ENCODE measurements around the gene PDCD4.

Gene PDCD4

DNA sequence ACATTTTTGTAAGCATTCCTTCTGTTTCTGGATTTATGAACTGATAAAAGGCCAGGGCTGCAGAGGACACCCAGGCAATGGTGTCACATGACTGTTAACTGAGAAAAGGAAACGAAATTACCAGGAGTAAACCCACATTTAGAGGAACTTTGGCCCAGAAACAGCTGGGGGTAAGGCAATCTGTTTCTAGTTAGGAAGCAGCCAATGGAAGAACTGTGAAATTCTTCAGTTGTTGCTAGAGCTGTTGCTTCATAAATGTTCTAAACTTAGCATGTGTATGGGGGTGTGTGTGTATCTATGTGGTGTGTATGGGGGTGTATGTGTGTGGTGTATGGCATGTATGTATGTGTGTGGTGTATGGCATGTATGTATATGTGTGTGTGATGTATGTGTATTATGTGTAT is 11.8 kb upstream of the PDCD4 start:
- H3K27ac ChIP-seq = no peak overlapping the region
- ChIA-PET POLR2A (ENCODE audit: low non-redundant PET) (no interaction called here), CTCF (no interaction called here)
- no peak for DNase-seq (ENCODE audit: low spot score)
- no peak for TF ChIP-seq CTCF (conservative IDR thresholded peaks at IDR 0.05; ENCODE audit: low read depth)

DNA sequence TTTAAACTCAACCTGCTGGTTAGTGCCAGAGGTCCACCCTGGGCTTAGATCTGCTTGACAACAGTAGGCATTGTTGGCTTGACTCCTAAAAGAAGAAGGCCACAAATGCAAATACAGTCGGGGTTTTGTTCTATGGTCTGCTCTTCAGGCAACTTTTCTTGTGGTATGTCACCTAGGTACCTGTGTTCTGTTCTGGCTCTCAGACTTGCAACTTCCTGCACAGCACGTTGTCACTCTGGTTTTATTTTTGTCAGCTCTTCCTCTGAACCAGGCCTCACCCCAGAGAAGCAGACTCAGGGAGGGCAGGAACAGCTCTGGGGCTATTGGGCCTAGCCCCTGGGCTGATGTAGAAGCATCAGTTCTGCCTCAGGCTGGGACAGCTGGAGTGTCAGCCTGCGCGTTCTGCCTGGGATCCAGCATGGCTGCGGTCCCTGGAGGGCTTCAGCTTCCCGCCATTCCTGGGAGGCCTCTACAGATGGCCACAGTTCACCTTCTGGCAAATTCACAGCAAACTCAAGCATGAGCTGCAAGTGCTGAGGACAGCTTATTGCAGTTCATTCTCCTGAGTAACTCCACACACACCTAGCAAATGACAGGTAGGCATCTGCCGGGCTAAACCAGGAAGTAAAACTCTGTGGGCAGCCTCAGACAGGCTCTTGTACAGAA is 11.0 kb upstream of the PDCD4 start:
- ChIA-PET CTCF (interaction anchor here (0.6 to 1.1 kb wide), 3 partner anchors 8 to 332 kb away, joined by 3 to 4 read pairs (median 3); no protein-coding TSS in a partner anchor), POLR2A (ENCODE audit: low non-redundant PET) (interaction anchor here (0.7 kb wide), 1 partner anchor 8 kb away, joined by 3 read pairs; no protein-coding TSS in a partner anchor)
- DNase-seq (ENCODE audit: low spot score) = no peak
- no peak for TF ChIP-seq CTCF (conservative IDR thresholded peaks at IDR 0.05; ENCODE audit: low read depth)
- H3K27ac ChIP-seq = peak overlapping the region; percentile 68

GRCh38 chr10:110861476-110861875 is 10.3 kb upstream of the PDCD4 start:
- TF ChIP-seq CTCF (conservative IDR thresholded peaks at IDR 0.05; ENCODE audit: low read depth) = no peak
- H3K27ac ChIP-seq = no peak overlapping the region
- CTCF ChIA-PET = interaction anchor here (1.1 kb wide), 1 partner anchor 9 kb away, joined by 3 read pairs; no protein-coding TSS in a partner anchor
- DNase-seq (ENCODE audit: low spot score) = no peak
- POLR2A ChIA-PET (ENCODE audit: low non-redundant PET) = interaction anchor here (0.7 kb wide), 1 partner anchor 9 kb away, joined by 3 read pairs; no protein-coding TSS in a partner anchor

DNA sequence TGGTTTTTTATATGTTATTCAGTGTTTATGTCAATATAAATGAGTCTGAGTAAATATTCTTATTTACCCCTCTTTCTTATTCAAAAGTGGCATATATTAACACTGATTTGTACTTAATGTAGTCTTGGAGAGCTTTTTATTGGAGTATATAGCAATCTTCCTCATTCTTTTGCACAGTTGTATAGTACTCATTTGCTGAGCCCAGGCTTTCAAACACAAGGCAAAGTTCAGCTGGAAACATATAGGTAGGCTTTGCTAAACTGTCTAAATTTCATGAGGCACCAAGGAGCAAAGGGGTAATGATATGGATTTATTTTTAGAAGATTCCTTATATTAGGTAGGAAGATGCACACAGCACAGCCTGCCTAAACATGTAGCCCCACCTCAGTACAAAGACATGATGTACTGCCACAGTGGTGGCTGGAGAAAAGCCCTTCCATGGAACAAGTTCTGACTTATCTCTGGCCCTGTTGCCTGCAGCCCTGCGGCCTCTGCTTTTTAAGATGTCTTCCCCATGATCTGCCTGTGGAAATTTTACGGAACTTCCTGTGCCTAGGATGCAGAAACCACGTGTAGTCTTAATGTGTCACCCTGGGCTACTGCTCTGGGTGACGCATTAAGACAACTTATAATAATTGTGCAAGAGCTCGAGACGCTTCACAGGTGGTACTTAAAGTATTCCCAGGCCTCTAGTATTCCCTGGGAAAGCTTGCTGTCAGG is 9.6 kb upstream of the PDCD4 start:
- POLR2A ChIA-PET (ENCODE audit: low non-redundant PET) = interaction anchor here (1.0 kb wide), 1 partner anchor 9 kb away, joined by 4 read pairs; the partner anchor contains the start of gene PDCD4
- DNase-seq (ENCODE audit: low spot score) = peak; percentile 77
- TF ChIP-seq CTCF (conservative IDR thresholded peaks at IDR 0.05; ENCODE audit: low read depth) = no peak
- CTCF ChIA-PET = no interaction called here
- peak overlapping the region; percentile 76 for H3K27ac ChIP-seq

DNA sequence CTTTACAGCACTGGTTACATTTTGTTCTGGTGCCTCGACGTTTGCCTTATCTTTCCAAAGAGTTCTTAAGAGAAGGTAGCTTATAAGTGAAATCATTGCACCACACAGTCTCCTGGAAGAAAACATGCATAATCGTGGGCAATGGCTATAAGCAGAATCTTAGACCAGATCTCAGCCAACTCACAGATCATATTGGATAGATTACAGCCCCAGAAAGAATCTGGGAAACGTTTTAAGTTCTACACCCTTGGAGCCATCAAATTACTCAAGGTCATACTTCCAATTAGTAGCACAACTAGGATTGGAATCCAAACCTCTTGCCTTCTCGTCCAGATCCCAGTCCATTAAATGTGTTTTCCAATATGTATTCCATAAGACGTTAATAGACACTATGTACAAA is 8.8 kb upstream of the PDCD4 start:
- ChIA-PET POLR2A (ENCODE audit: low non-redundant PET) (interaction anchor here (1.0 kb wide), 1 partner anchor 9 kb away, joined by 4 read pairs; the partner anchor contains the start of gene PDCD4), CTCF (no interaction called here)
- no peak for TF ChIP-seq CTCF (conservative IDR thresholded peaks at IDR 0.05; ENCODE audit: low read depth)
- H3K27ac ChIP-seq = peak overlapping the region; percentile 76
- DNase-seq (ENCODE audit: low spot score) = no peak

DNA sequence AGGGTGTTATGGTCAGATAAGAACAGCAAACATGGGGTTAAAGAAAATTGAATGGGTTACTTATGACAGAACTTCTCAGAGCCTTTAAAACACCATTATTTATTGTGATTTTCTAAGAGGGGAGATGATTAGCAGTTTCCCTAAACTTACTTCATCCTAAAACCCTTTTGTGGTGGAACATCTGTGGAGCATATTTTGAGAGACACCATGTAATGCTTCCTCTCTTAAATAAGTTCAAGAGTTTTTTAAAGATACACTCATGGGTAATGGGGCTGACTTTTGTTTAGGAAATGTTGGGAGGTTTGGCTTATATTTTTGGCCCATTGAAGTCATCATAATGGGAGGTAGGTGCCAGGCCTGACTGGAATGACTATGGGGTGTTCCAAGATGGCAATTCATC is 8.4 kb upstream of the PDCD4 start:
- DNase-seq (ENCODE audit: low spot score) = no peak
- ChIA-PET POLR2A (ENCODE audit: low non-redundant PET) (no interaction called here), CTCF (no interaction called here)
- H3K27ac ChIP-seq = no peak overlapping the region
- TF ChIP-seq CTCF (conservative IDR thresholded peaks at IDR 0.05; ENCODE audit: low read depth) = no peak
